ENCODE measurements around the gene S100A10. TPM values are rescaled to one million over a fixed set of nuclear protein-coding genes. Genes with fewer than 3 reads are reported as not detected.

The S100A10 gene
- total RNA-seq, 1 experiment from 2014 or later: 161 TPM

- TF ChIP-seq AFF4 (CRISPR knock-in tag; IDR thresholded peaks at IDR 0.05; ENCODE audit: borderline replicate concordance) (no peak), ZNF281 (CRISPR knock-in tag; IDR thresholded peaks at IDR 0.05) (no peak), JUN (CRISPR knock-in tag; IDR thresholded peaks at IDR 0.05) (no peak), EMX1 (CRISPR knock-in tag; IDR thresholded peaks at IDR 0.05) (no peak), ZNF532 (CRISPR knock-in tag; IDR thresholded peaks at IDR 0.05; ENCODE audit: borderline replicate concordance) (no peak), ZSCAN18 (CRISPR knock-in tag; IDR thresholded peaks at IDR 0.05) (no peak), MLX (CRISPR knock-in tag; IDR thresholded peaks at IDR 0.05) (no peak), KAT7 (CRISPR knock-in tag; IDR thresholded peaks at IDR 0.05; ENCODE audit: borderline replicate concordance) (no peak), CREB1 (CRISPR knock-in tag; IDR thresholded peaks at IDR 0.05) (no peak), ZNF263 (CRISPR knock-in tag; IDR thresholded peaks at IDR 0.05; ENCODE audit: low read depth) (no peak)
These were observed 50.1 kb downstream of the S100A10 start (continued) for GRCh38 chr1:151943591-151943990.

- CTCF ChIA-PET: interaction anchor here (1.5 to 2.3 kb wide), 2 partner anchors 25 to 59 kb away, joined by 6 to 10 read pairs; no protein-coding TSS in a partner anchor
- no peak for DNase-seq (ENCODE audit: low spot score)
- TF ChIP-seq STAT6 (CRISPR knock-in tag; conservative IDR thresholded peaks at IDR 0.05; ENCODE audit: low read depth): no peak
- TF ChIP-seq NR2C2 (CRISPR knock-in tag; IDR thresholded peaks at IDR 0.05): no peak
- no peak for TF ChIP-seq ZBTB43 (CRISPR knock-in tag; IDR thresholded peaks at IDR 0.05)
- TF ChIP-seq ZNF671 (CRISPR knock-in tag; IDR thresholded peaks at IDR 0.05): no peak
- TF ChIP-seq IRF1 (CRISPR knock-in tag; IDR thresholded peaks at IDR 0.05): no peak
- no peak for TF ChIP-seq ESRRA (CRISPR knock-in tag; IDR thresholded peaks at IDR 0.05; ENCODE audit: borderline replicate concordance)
- no peak for TF ChIP-seq SOX15 (CRISPR knock-in tag; IDR thresholded peaks at IDR 0.05)
These were observed 50.8 kb downstream of the S100A10 start for GRCh38 chr1:151942882-151943281.

More at GRCh38 chr1:151942882-151943281, 50.8 kb downstream of the S100A10 start:
- H3K36me3 Mint-ChIP-seq: no peaks in the 10 kb centered on the region
- H3K4me3 Mint-ChIP-seq: no peak overlapping the region
- no peak overlapping the region for H3K27ac Mint-ChIP-seq
- no peaks in the 10 kb centered on the region for H3K9me3 Mint-ChIP-seq
- no peak for ATAC-seq
- no peaks in the 10 kb centered on the region for H3K27me3 Mint-ChIP-seq (ENCODE audit: low read depth)
- POLR2A ChIA-PET: no interaction called here
- H3K4me1 Mint-ChIP-seq: peaks cover 16% of the 10 kb centered on the region

Data from WTC11 (cell line).